Transverse colon (tissue), 4 donors: Measurements from ENCODE around the gene MACF1. TPM values are rescaled to one million over a fixed set of nuclear protein-coding genes. Genes with fewer than 3 reads are reported as not detected.

Experiments
- DNase-seq: peaks from one replicate; pipeline ENCODE4 v3.0.0-alpha.2; 2019
- H3K27ac ChIP-seq, 4 donors: fragments of 200-600 bp; sonication (generic); 2 replicates each; pipeline ENCODE4 v1.5.1; 2016 to 2018; ENCODE audit warnings: inconsistent platforms in 4 of 4
- H3K27me3 ChIP-seq: fragments of 200-600 bp; sonication (generic); 2 replicates; pipeline ENCODE4 v1.5.1; 2017; ENCODE audit warnings: inconsistent platforms
- H3K36me3 ChIP-seq, 4 donors: fragments of 200-600 bp; sonication (generic); 2 replicates each; pipeline ENCODE4 v1.5.1; 2017 to 2019; ENCODE audit warnings: inconsistent platforms in 4 of 4
- H3K4me1 ChIP-seq, 4 donors: fragments of 200-600 bp; sonication (generic); 2 replicates each; pipeline ENCODE4 v1.5.1; 2017 to 2020; ENCODE audit warnings: inconsistent platforms in 4 of 4
- H3K4me3 ChIP-seq, 4 donors: fragments of 200-600 bp; sonication (generic); 1 replicate in 1 of 4; 2 replicates in 3 of 4; pipeline versions ENCODE4 v1.5.1 to v1.6.1; 2017 to 2019; ENCODE audit warnings: inconsistent platforms in 4 of 4
- H3K9me3 ChIP-seq, 2 donors: fragments of 200-600 bp; sonication (generic); 2 replicates each; pipeline ENCODE4 v1.5.1; 2017 to 2019; ENCODE audit warnings: inconsistent platforms in 2 of 2
- CTCF ChIP-seq, 5 experiments: fragments of 200-600 bp in 3 of 5; fragments of 450-650 bp in 2 of 5; sonication (generic) in 3 of 5; IDR thresholded peaks; 1 replicate in 2 of 5; 2 replicates in 3 of 5; pipeline ENCODE4 v1.5.1; 2016 to 2017; ENCODE audit warnings: antibody characterized with exemption in 5 of 5, inconsistent platforms in 3 of 5, mild to moderate bottlenecking in 2 of 5, moderate library complexity in 1 of 5
- EP300 ChIP-seq: sonication (generic); formaldehyde crosslinking; IDR thresholded peaks from one replicate; pipeline ENCODE4 v1.6.1; 2017; ENCODE audit warnings: antibody characterized with exemption, low read depth
- POLR2A ChIP-seq: fragments of 450-650 bp; IDR thresholded peaks from one replicate; pipeline ENCODE4 v1.6.1; 2016; ENCODE audit warnings: antibody characterized with exemption, mild to moderate bottlenecking, moderate library complexity
- POLR2AphosphoS5 ChIP-seq, 3 donors: sonication (generic); formaldehyde crosslinking; IDR thresholded peaks; one replicate each; pipeline ENCODE4 v1.6.1; 2016; ENCODE audit warnings: antibody characterized with exemption in 3 of 3
- WGBS, 2 donors: methylation state at CpG; one replicate each; pipeline ENCODE4 v1.1.5; 2018; ENCODE audit warnings: low coverage in 1 of 2; 5-methylcytosine and 5-hydroxymethylcytosine counted together
- in situ Hi-C, 4 donors: fragments of 200-750 bp; cut with MboI; loops; one replicate each; pipeline versions ENCODE4 v1.15.0 to v1.15.1; 2017; ENCODE audit warnings: low sequenced_read_pairs in 3 of 4, low pct_ligation_motif_present in 1 of 4, low pct_unique_long_range_greater_than_20kb in 1 of 4
- intact Hi-C: fragments of 100-400 bp; cut with DNase I; formaldehyde crosslinking; loops from one replicate; pipeline ENCODE4 v1.15.1; 2023; ENCODE audit warnings: low total_unique reads
- total RNA-seq, 4 donors: library from RNA; depleted of rRNA; stranded (reverse); fragments of >200 nt; gene quantifications; one replicate each; pipeline ENCODE4 v1.1.0, GENCODE V29; 2016

Gene MACF1
- total RNA-seq, 4 donors from 2014 or later = 190 to 300 (median 254) TPM

GRCh38 chr1:39422614-39423013 is 218.1 kb downstream of the MACF1 start:
- intact Hi-C loops = no loop called here
- peaks cover 0 to 26% (median 5%) of the 10 kb centered on the region in 4 donors for H3K36me3 ChIP-seq

GRCh38 chr1:39425151-39425550 is 220.7 kb downstream of the MACF1 start:
- Histone ChIP-seq H3K4me3 (no peak overlapping the region), H3K27me3 (no peaks in the 10 kb centered on the region), H3K9me3 (no peaks in the 10 kb centered on the region), H3K36me3 (peaks cover 0 to 44% (median 15%) of the 10 kb centered on the region in 4 donors), H3K4me1 (peaks cover 0 to 31% (median 10%) of the 10 kb centered on the region in 4 donors), H3K27ac (peak overlapping the region in 1 of 4 donors; percentile 6)
- 79 to 92% methylated on average over 3 of the region's 3 CpGs for WGBS, 2 donors
- in situ Hi-C loops (no loop called here), intact Hi-C loops (no loop called here)
- TF ChIP-seq POLR2AphosphoS5 (IDR thresholded peaks at IDR 0.05) (no peak), CTCF (IDR thresholded peaks at IDR 0.05) (no peak), POLR2A (no peak), EP300 (no peak)
- DNase-seq = no peak

More at GRCh38 chr1:39422614-39423013, 218.1 kb downstream of the MACF1 start:
- Histone ChIP-seq H3K4me3 (no peak overlapping the region), H3K27ac (no peak overlapping the region), H3K27me3 (no peaks in the 10 kb centered on the region), H3K9me3 (no peaks in the 10 kb centered on the region), H3K4me1 (peaks cover 0 to 41% (median 13%) of the 10 kb centered on the region in 4 donors)
- no peak for DNase-seq
- 82 to 90% methylated on average over 4 of the region's 4 CpGs for WGBS, 2 donors
- TF ChIP-seq POLR2A (no peak), EP300 (no peak), POLR2AphosphoS5 (IDR thresholded peaks at IDR 0.05) (no peak)
- in situ Hi-C loops = no loop called here

DNA sequence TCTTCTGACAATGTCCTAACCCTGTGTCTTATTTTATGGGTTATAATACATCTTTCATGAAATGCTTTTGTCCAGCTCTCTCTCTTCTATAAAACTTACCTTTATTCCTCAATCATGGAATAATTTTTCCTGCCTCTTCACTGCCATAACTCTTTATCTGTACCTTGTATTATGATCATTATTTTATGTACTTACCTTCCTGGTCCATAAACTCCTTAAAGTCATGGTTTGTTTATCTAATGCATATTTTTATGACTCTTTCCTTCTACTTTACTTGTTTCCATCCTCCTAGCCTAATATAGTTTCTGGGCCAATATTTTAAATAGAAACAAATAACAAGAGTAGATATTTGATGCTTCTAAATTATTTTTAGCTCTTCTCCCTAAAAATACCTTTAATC is 221.1 kb downstream of the MACF1 start:
- Histone ChIP-seq H3K27me3 (no peaks in the 10 kb centered on the region), H3K27ac (peak overlapping the region in 1 of 4 donors; percentile 6), H3K9me3 (no peaks in the 10 kb centered on the region), H3K4me3 (no peak overlapping the region), H3K4me1 (peaks cover 0 to 28% (median 10%) of the 10 kb centered on the region in 4 donors), H3K36me3 (peaks cover 0 to 47% (median 18%) of the 10 kb centered on the region in 4 donors)
- DNase-seq = no peak
- in situ Hi-C loops = no loop called here
- no peak for TF ChIP-seq POLR2A
- TF ChIP-seq POLR2AphosphoS5 (IDR thresholded peaks at IDR 0.05) = no peak
- no peak for TF ChIP-seq EP300
- TF ChIP-seq CTCF (IDR thresholded peaks at IDR 0.05) = no peak
- intact Hi-C loops = no loop called here

DNA sequence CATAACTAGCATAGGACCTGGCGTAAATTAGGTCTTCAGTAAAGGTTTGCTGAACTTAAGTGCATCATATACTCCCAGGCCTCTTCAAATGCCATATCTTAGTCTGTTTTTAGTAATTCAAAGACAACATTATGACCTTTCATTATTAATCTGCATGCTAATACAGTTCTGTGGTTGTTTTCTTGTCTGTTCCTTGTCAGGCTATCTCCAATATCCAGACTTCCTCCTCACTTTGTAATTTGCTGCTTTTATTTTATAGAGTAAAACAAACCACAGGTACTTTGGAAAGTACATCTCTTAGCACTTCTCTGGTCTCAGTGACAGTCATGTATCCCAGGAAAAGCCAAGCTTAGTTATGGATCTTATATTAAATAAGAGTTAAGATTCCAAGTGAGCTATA is 221.9 kb downstream of the MACF1 start:
- DNase-seq = no peak
- in situ Hi-C loops (no loop called here), intact Hi-C loops (no loop called here)
- Histone ChIP-seq H3K9me3 (no peaks in the 10 kb centered on the region), H3K27me3 (no peaks in the 10 kb centered on the region), H3K4me3 (no peak overlapping the region), H3K4me1 (peaks cover 0 to 28% (median 10%) of the 10 kb centered on the region in 4 donors), H3K36me3 (peaks cover 0 to 49% (median 18%) of the 10 kb centered on the region in 4 donors), H3K27ac (no peak overlapping the region)
- no peak for TF ChIP-seq POLR2AphosphoS5 (IDR thresholded peaks at IDR 0.05)
- no peak for TF ChIP-seq EP300
- no peak for TF ChIP-seq CTCF (IDR thresholded peaks at IDR 0.05)
- no peak for TF ChIP-seq POLR2A
- WGBS, 2 donors = 92 to 100% methylated on average over 1 of the region's 1 CpG

GRCh38 chr1:39427374-39427773 is 222.9 kb downstream of the MACF1 start:
- Histone ChIP-seq H3K27ac (no peak overlapping the region), H3K27me3 (no peaks in the 10 kb centered on the region), H3K4me3 (no peak overlapping the region), H3K9me3 (no peaks in the 10 kb centered on the region), H3K36me3 (peaks cover 0 to 49% (median 18%) of the 10 kb centered on the region in 4 donors), H3K4me1 (peaks cover 0 to 28% (median 10%) of the 10 kb centered on the region in 4 donors)
- TF ChIP-seq POLR2AphosphoS5 (IDR thresholded peaks at IDR 0.05) (no peak), POLR2A (no peak), EP300 (no peak), CTCF (IDR thresholded peaks at IDR 0.05) (no peak)
- no peak for DNase-seq
- WGBS, 2 donors = 57 to 58% methylated on average over 1 of the region's 1 CpG
- in situ Hi-C loops = no loop called here
- intact Hi-C loops = no loop called here
